GM13976 (cell line): ENCODE results near the gene PRR27.

Experiments
- DNase-seq: peaks from one replicate; pipeline ENCODE4 v3.0.0; 2012; ENCODE audit warnings: low spot score
- in situ Hi-C: fragments of 300-500 bp; cut with MboI; formaldehyde crosslinking; loops from one replicate; pipeline ENCODE4 v1.12.0; 2022; ENCODE audit warnings: low sequenced_read_pairs, mixed read lengths, inconsistent platforms; ENCODE audit not compliant: unreplicated experiment
- TF ChIP-seq, protein P1 (sequence below): IDR thresholded peaks from 2 replicates; pipeline ENCODE4 v1.5.1; 2012; ENCODE audit warnings: borderline replicate concordance, mild to moderate bottlenecking; ENCODE audit not compliant: insufficient read depth; ENCODE audit errors: extremely low read depth, missing control alignments, control extremely low read depth

Gene PRR27

GRCh38 chr4:70151271-70151670, 2.8 kb upstream of the PRR27 start:
- in situ Hi-C loops, result no loop called here
- TF ChIP-seq, protein P1, sequence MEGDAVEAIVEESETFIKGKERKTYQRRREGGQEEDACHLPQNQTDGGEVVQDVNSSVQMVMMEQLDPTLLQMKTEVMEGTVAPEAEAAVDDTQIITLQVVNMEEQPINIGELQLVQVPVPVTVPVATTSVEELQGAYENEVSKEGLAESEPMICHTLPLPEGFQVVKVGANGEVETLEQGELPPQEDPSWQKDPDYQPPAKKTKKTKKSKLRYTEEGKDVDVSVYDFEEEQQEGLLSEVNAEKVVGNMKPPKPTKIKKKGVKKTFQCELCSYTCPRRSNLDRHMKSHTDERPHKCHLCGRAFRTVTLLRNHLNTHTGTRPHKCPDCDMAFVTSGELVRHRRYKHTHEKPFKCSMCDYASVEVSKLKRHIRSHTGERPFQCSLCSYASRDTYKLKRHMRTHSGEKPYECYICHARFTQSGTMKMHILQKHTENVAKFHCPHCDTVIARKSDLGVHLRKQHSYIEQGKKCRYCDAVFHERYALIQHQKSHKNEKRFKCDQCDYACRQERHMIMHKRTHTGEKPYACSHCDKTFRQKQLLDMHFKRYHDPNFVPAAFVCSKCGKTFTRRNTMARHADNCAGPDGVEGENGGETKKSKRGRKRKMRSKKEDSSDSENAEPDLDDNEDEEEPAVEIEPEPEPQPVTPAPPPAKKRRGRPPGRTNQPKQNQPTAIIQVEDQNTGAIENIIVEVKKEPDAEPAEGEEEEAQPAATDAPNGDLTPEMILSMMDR, result no peak
- no peak for DNase-seq

GRCh38 chr4:70152088-70152487, 1.9 kb upstream of the PRR27 start:
- no peak for DNase-seq
- TF ChIP-seq, protein P1, result no peak
- in situ Hi-C loops, result no loop called here

DNA sequence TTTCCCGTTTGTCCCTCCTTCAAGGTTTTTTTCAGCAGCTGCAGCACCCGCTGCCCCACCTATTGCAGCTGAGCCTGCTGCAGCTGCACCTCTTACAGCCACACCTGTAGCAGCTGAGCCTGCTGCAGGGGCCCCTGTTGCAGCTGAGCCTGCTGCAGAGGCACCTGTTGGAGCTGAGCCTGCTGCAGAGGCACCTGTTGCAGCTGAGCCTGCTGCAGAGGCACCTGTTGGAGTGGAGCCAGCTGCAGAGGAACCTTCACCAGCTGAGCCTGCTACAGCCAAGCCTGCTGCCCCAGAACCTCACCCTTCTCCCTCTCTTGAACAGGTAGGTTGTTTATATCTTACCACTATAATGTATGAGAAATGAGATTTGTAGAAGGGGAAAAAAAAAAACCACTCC, 4.5 kb downstream of the PRR27 start:
- DNase-seq, result no peak
- in situ Hi-C loops, result no loop called here
- TF ChIP-seq, protein P1, result no peak

DNA sequence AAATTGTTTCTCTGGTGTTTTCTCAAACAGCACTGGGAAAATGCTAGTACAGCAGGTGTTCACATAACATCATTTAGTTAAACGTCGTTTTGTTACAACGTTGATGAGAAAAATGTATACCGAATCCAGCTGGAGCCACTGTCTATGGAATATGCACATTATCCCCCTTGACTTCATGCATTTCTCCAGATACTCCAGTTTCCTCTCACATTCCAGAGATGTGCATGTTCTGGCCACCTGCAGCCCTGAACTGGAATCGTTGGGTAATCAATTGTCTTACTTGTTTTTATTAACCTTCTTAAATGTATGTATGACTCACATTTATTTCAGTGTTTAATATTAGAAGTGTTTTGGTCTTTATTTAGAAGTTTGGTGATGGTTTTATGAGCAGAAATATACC, 23.1 kb downstream of the PRR27 start:
- TF ChIP-seq, protein P1, result no peak
- in situ Hi-C loops, result loop anchor here (25.0 kb wide), 1 partner anchor 335 kb away; the partner anchor contains the start of gene AMTN
- DNase-seq, result no peak

GRCh38 chr4:70178075-70178660, 24.1 kb downstream of the PRR27 start:
- TF ChIP-seq, protein P1, result no peak
- in situ Hi-C loops, result loop anchor here (25.0 kb wide), 1 partner anchor 334 kb away; the partner anchor contains the start of gene AMTN
- DNase-seq, result no peak

- DNase-seq, result no peak
- in situ Hi-C loops, result loop anchor here (25.0 kb wide), 1 partner anchor 332 kb away; the partner anchor contains the start of gene AMTN
- TF ChIP-seq, protein P1, result no peak
Measured at GRCh38 chr4:70179811-70180210, 25.8 kb downstream of the PRR27 start.
